GM21717 (cell line): ENCODE results near the gene DOLPP1.

ENCODE experiments used
- ATAC-seq: cut with Tn5 transposase; IDR thresholded peaks from one replicate; pipeline ENCODE4 v1.9.1; 2021; ENCODE audit warnings: mild to moderate bottlenecking, moderate library complexity; ENCODE audit not compliant: unreplicated experiment

DOLPP1 gene

DNA sequence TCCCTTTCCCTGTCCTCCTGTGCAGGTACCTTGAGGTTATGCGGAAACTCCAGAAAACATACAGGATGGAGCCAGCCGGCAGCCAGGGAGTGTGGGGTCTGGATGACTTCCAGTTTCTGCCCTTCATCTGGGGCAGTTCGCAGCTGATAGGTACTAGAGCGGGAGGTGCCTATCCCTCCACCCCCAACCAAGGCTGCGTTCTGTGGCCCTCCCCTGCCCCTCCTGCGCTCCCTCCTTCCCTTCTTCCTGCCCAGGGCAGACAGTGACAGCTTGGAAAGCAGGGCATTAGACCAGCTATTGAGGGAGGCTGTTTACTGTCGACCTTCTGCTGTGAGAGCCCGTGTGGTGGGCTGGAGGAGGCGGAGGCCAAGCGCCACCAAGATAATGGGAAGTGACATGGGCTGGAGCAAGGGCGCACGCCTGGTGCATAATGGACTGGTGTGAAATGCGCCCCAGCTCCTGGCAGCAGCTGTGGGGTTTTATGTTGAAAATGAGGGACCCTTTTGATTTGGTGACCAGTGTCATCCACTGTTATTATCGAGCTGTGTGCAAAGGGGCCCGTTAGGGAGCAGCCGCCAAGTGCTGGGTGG is 55.6 kb downstream of the DOLPP1 start:
- no peak for ATAC-seq

DNA sequence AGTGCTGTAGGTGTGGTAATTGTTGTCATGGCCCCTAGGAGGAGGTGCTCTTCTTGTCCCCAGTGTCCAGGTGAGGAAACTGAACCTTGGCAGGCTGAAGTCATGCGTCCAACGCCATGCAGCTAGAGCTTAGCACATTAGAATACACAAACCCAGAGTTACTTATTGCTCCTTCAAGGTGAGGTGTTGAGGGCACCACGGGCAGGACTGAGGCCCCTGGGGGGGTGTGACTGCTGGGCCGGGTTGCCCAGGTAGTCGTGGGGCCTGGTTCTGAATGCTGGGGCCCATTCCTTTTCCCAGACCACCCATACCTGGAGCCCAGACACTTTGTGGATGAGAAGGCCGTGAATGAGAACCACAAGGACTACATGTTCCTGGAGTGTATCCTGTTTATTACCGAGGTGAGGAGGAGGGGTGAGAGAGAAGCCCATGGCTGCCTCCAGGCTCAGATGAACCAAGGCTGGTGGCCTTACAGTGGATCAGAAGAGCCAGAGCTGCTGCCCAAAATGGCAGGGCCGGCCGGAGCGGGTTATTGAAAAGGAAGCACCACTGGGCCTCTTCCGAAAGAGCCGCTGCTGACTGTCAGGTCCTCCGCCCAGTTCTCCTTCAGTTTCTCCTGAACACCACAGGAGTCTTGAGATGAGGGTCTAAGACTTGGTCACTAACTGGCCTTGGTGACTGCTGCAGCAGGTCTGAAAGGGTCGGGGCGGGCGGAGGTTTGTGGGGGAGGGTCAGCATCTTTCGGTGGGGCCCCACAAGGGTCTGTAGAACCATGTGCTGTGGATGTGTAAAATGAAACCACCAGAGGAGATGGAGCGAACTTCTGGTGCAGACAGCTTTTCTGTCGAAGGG is 56.6 kb downstream of the DOLPP1 start:
- ATAC-seq, result no peak

DNA sequence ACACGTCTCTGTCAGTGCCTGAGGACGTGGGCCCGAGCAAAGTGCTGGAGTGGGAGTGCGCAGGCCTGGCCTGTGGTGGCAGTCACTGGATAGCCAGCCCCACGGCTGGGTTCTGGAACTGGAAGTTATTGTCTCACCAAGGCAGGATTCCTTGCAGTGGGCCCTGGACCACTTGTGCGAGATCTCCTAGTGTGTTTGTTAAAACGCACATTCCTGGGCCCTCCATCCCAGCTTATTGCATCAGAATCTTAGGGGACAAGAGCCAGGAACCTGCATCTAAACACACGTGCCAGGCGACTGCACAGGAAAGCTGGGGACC is 57.2 kb downstream of the DOLPP1 start:
- ATAC-seq, result no peak

DNA sequence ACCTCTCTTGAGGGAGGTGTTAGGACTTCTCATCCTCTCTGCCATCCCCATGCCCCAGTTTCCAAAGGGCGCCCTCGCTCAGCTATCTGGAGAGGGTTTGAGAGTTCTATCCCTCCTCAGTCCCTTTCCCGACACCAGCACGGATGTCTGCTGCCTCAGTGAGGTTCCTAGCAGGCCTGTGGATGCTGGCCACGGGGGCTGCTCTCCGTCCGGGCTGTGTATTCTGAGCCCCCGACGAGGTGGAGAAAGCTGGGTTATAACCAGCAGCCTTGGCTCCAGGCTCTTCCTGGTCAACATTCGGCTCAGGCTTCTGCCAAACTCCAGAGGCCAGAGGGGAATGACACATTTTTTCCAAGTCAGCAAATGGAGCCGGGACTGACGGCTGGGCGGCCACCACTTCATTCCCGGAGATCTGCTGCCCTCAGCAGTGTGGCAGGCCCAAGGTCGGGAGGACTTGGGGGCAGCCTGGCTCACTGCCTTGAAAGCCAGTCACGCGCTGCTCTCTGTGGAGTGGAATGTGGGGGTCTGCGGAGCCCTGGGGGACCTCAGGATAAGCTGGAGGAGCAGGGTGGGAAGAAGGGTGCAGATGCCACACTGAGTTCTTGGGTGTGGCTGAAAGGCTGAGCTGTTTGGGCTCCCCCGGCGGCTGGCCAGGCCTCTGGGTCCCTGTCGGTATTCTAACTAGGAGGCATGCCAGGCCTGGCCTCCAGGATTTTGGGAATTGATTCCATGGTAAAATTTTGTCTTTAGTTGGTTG is 57.7 kb downstream of the DOLPP1 start:
- ATAC-seq, result no peak

DNA sequence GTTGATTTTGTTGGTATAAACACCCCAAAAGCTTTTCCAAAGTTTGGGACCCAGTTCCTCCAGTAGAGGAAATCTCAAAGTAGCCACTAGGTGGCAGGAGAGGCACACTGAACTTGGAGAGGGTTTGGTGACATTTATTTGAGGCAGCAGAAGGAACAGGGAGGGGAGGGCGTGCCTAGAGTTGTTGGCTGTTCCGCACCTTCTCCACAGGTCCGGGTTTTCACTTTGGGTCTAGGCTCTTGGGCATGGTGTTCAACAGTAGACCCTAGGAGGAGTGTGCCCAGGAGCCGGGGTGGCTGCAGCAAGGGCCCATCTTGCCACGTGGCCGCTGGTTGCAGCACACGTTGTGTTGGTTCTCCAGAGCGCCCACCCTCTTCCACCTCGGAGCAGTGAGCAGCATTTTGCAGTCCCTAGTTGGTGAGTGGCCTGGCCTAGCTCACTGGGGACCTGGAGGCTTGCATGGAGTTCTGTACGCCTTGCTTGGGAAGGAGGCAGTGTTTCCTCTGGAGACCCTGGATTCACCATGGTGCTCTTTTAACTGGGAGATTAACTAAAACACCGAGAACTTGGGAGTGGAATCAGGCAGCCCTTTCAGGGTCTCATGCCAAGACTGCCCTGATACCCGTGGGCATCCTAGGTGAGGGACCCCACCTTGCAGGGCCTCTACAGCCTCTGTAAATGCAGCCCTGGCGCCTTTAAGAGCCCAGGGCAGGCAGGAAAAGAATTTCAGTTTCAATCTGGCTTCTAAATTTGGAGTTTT is 58.5 kb downstream of the DOLPP1 start:
- ATAC-seq, result peak; percentile 9

DNA sequence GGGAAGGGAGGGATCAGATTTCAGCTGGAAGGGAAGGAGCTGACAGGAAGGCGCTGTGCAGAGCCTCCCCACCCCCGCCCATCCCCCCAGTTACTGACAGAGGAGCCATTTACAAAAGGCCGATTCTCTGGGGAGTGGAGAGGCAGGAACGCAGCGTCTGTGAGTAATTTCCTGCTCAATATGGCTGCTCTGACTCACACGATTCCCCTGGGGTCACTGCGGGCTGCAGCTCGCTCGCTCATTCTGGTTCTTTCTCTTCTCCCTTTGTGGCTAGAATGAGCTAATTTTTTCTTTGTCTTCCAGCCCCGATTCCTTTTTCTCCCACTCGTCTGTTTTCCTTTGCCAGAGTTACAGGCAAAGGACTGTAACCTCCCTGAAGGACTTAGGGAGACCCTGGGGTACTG is 59.1 kb downstream of the DOLPP1 start:
- ATAC-seq, result peak; percentile 51
